IMR-90 (cell line): ENCODE measurements around the gene CRY2. TPM values are rescaled to one million over a fixed set of nuclear protein-coding genes. Genes with fewer than 3 reads are reported as not detected.

Source experiments
- ATAC-seq: fragments of 200-7000 bp; cut with Tn5 transposase; 2 replicates; pipeline ENCODE4 v1.9.1; 2020; ENCODE audit warnings: low read depth, mild to moderate bottlenecking, moderate library complexity
- BruUV-seq: library from RNA; stranded (reverse); fragments of 400-500 nt; replicated peaks from 2 replicates; lab custom pipeline; 2021; lab: Mats Ljungman, UMichigan
- CTCF ChIA-PET: fragments of 300-600 bp; formaldehyde crosslinking; extraction: SDS; loops from one replicate; lab custom pipeline; 2021; ENCODE audit warnings: antibody characterized with exemption; lab: Yijun Ruan, JAX
- POLR2A ChIA-PET: fragments of 300-600 bp; sonication (Branson Sonifier 250); formaldehyde crosslinking; loops from one replicate; lab custom pipeline; 2022; ENCODE audit warnings: antibody characterized with exemption; ENCODE audit not compliant: unreplicated experiment; lab: Charles Lee
- DNase-seq: peaks from one replicate; pipeline ENCODE4 v3.0.0; 2013
- H2AFZ ChIP-seq: replicated peaks from 2 replicates; pipeline ENCODE3; 2013; ENCODE audit warnings: low read length, mild to moderate bottlenecking; ENCODE audit not compliant: poor library complexity
- H2AK5ac ChIP-seq: 2 replicates; pipeline ENCODE4 v1.6.1; 2013; ENCODE audit warnings: low read depth, low read length, inconsistent platforms
- H2AK9ac ChIP-seq: replicated peaks from 2 replicates; pipeline ENCODE3; 2013; ENCODE audit warnings: mild to moderate bottlenecking, low read depth, low read length, moderate library complexity; ENCODE audit not compliant: poor library complexity
- H2BK120ac ChIP-seq: 2 replicates; pipeline ENCODE4 v1.6.1; 2013; ENCODE audit warnings: low read depth, low read length, inconsistent platforms
- H2BK15ac ChIP-seq: 3 replicates; pipeline ENCODE4 v1.6.1; 2013; ENCODE audit warnings: low read depth, low read length, inconsistent platforms
- H2BK20ac ChIP-seq: 2 replicates; pipeline ENCODE4 v1.6.1; 2013; ENCODE audit warnings: low read depth, mild to moderate bottlenecking, inconsistent platforms, low read length, moderate library complexity
- H2BK5ac ChIP-seq: 2 replicates; pipeline ENCODE4 v1.6.1; 2013; ENCODE audit warnings: mild to moderate bottlenecking, low read depth, low read length, inconsistent platforms; ENCODE audit not compliant: poor library complexity, severe bottlenecking
- H3K14ac ChIP-seq: replicated peaks from 2 replicates; pipeline ENCODE4 v1.6.1; 2013; ENCODE audit warnings: low read depth, low read length, inconsistent platforms
- H3K18ac ChIP-seq: 2 replicates; pipeline ENCODE4 v1.6.1; 2013; ENCODE audit warnings: low read depth, low read length, control low read depth
- H3K23ac ChIP-seq: 2 replicates; pipeline ENCODE4 v1.6.1; 2013; ENCODE audit warnings: low read depth, low read length, inconsistent platforms
- H3K27ac ChIP-seq: 2 replicates; pipeline ENCODE4 v1.5.1; 2013; ENCODE audit warnings: mild to moderate bottlenecking, control low read depth, low read length; ENCODE audit not compliant: insufficient read depth
- H3K27me3 ChIP-seq: 2 replicates; pipeline ENCODE4 v1.6.1; 2013; ENCODE audit warnings: low read length; ENCODE audit not compliant: control insufficient read depth, insufficient read depth
- H3K36me3 ChIP-seq: 2 replicates; pipeline ENCODE4 v1.6.1; 2013; ENCODE audit warnings: low read length, mixed read lengths; ENCODE audit not compliant: control insufficient read depth, insufficient read depth
- H3K4ac ChIP-seq: 2 replicates; pipeline ENCODE4 v1.6.1; 2013; ENCODE audit warnings: low read depth, low read length, inconsistent platforms
- H3K4me1 ChIP-seq: 2 replicates; pipeline ENCODE4 v1.6.1; 2013; ENCODE audit warnings: low read length, mixed read lengths; ENCODE audit not compliant: control insufficient read depth, insufficient read depth
- H3K4me2 ChIP-seq: 2 replicates; pipeline ENCODE4 v1.6.1; 2013; ENCODE audit warnings: low read depth, mild to moderate bottlenecking, control low read depth, low read length, moderate library complexity
- H3K4me3 ChIP-seq: 2 replicates; pipeline ENCODE4 v1.5.1; 2013; ENCODE audit warnings: low read depth, mild to moderate bottlenecking, control low read depth, low read length, moderate library complexity; ENCODE audit not compliant: insufficient read depth
- H3K56ac ChIP-seq: 2 replicates; pipeline ENCODE4 v1.6.1; 2013; ENCODE audit warnings: low read length, inconsistent platforms; ENCODE audit not compliant: insufficient read depth; ENCODE audit errors: extremely low read depth
- H3K79me1 ChIP-seq, 2 experiments: 2 replicates each; pipeline ENCODE4 v1.6.1; 2013; ENCODE audit warnings: low read length in 2 of 2, inconsistent platforms in 1 of 2, low read depth in 1 of 2
- H3K9ac ChIP-seq: 2 replicates; pipeline ENCODE4 v1.6.1; 2013; ENCODE audit warnings: low read depth, low read length, control low read depth
- H3K9me1 ChIP-seq: 2 replicates; pipeline ENCODE4 v1.6.1; 2013; ENCODE audit warnings: low read length, inconsistent platforms; ENCODE audit not compliant: insufficient read depth
- H3K9me3 ChIP-seq: 2 replicates; pipeline ENCODE4 v1.6.1; 2013; ENCODE audit warnings: low read length; ENCODE audit not compliant: control insufficient read depth, insufficient read depth
- H4K20me1 ChIP-seq: 2 replicates; pipeline ENCODE4 v1.6.1; 2013; ENCODE audit warnings: low read length, inconsistent platforms; ENCODE audit not compliant: insufficient read depth
- H4K5ac ChIP-seq: 2 replicates; pipeline ENCODE4 v1.6.1; 2013; ENCODE audit warnings: mild to moderate bottlenecking, low read depth, low read length, control low read depth
- H4K8ac ChIP-seq, 2 experiments: 2 replicates each; pipeline ENCODE4 v1.6.1; 2013; ENCODE audit warnings: low read depth in 2 of 2, low read length in 2 of 2, control low read depth in 1 of 2, inconsistent platforms in 1 of 2
- H4K91ac ChIP-seq: 2 replicates; pipeline ENCODE4 v1.6.1; 2013; ENCODE audit warnings: low read depth, low read length, inconsistent platforms; ENCODE audit not compliant: insufficient read depth
- CEBPB ChIP-seq: IDR thresholded peaks from 2 replicates; pipeline ENCODE4 v1.6.1; 2012; ENCODE audit warnings: low read depth, low read length, improper control_type of control experiment
- MAFK ChIP-seq: IDR thresholded peaks from 2 replicates; pipeline ENCODE4 v1.6.1; 2012; ENCODE audit warnings: low read depth, low read length, improper control_type of control experiment
- MAZ ChIP-seq: IDR thresholded peaks from 2 replicates; pipeline ENCODE4 v1.6.1; 2012; ENCODE audit warnings: low read depth, mild to moderate bottlenecking, low read length, improper control_type of control experiment, moderate library complexity, borderline replicate concordance
- MXI1 ChIP-seq: IDR thresholded peaks from 2 replicates; pipeline ENCODE4 v1.6.1; 2012; ENCODE audit warnings: low read depth, mild to moderate bottlenecking, low read length, moderate library complexity, borderline replicate concordance
- NFE2L2 ChIP-seq: fragments of 150-350 bp; IDR thresholded peaks from 2 replicates; pipeline ENCODE4 v1.6.1; 2016; ENCODE audit warnings: low read depth, mild to moderate bottlenecking, low read length
- POLR2A ChIP-seq: IDR thresholded peaks from 2 replicates; pipeline ENCODE4 v1.6.1; 2012; ENCODE audit warnings: mild to moderate bottlenecking, low read depth, low read length
- RAD21 ChIP-seq: IDR thresholded peaks from 2 replicates; pipeline ENCODE4 v1.6.1; 2012; ENCODE audit warnings: low read length, improper control_type of control experiment
- RCOR1 ChIP-seq: IDR thresholded peaks from 2 replicates; pipeline ENCODE4 v1.6.1; 2012; ENCODE audit warnings: mild to moderate bottlenecking, low read length, improper control_type of control experiment; ENCODE audit not compliant: insufficient replicate concordance
- WGBS, 2 experiments: methylation state at CpG; one replicate each; pipeline versions ENCODE4 v1.1.5 to v1.1.7; 2013; ENCODE audit warnings: missing lambda C conversion rate in 2 of 2; ENCODE audit not compliant: insufficient read length in 1 of 2; ENCODE audit errors: extremely low coverage in 2 of 2; 5-methylcytosine and 5-hydroxymethylcytosine counted together
- dilution Hi-C: fragments of 300-500 bp; cut with HindIII; formaldehyde crosslinking; loops from one replicate; pipeline ENCODE4 v1.14.3; 2018; ENCODE audit warnings: low sequenced_read_pairs; ENCODE audit not compliant: unreplicated experiment
- in situ Hi-C: fragments of 300-500 bp; cut with MboI; formaldehyde crosslinking; loops from 3 replicates; pipeline ENCODE4 v1.14.3; 2019; ENCODE audit warnings: low sequenced_read_pairs, inconsistent platforms, mixed read lengths
- intact Hi-C: fragments of 100-400 bp; cut with micrococcal nuclease; formaldehyde crosslinking; loops from 2 replicates; pipeline ENCODE4 v1.10.0; 2022
- polyA plus RNA-seq, 3 experiments: library from polyadenylated mRNA; depleted of rRNA; stranded (reverse); fragments of >200 nt; gene quantifications; 2 replicates each; pipeline ENCODE4 v1.2.3, GENCODE V29; 2012; ENCODE audit warnings: low replicate concordance in 1 of 3
- total RNA-seq: library from RNA; depleted of rRNA; stranded (reverse); fragments of >200 nt; gene quantifications from 2 replicates; pipeline ENCODE4 v1.2.3, GENCODE V29; 2012

Gene CRY2
- total and polyA plus RNA-seq, 2 of the 4 experiments (the other 2 are of a cell fraction) = 12.2 to 13.1 TPM

GRCh38 chr11:45869551-45869950 is 22.3 kb downstream of the CRY2 start:
- 97% methylated on average over 6 of the region's 12 CpGs; no CpG with 5 or more reads in 1 of the 2 experiments for WGBS, 2 experiments
- dilution Hi-C loops (no loop called here), intact Hi-C loops (no loop called here)

More at GRCh38 chr11:45869551-45869950, 22.3 kb downstream of the CRY2 start:
- no peak overlapping the region for H2AK5ac ChIP-seq
- no peak for ATAC-seq
- H3K9ac ChIP-seq = no peak overlapping the region
- peaks cover 51% of the 10 kb centered on the region for H3K36me3 ChIP-seq
- H2BK20ac ChIP-seq = no peak overlapping the region
- no peak overlapping the region for H2AFZ ChIP-seq
- in situ Hi-C loops = no loop called here
- POLR2A ChIA-PET = no interaction called here
- no peak overlapping the region for H3K23ac ChIP-seq
- no peak overlapping the region for H3K56ac ChIP-seq
- H2BK120ac ChIP-seq = no peak overlapping the region
- H2BK5ac ChIP-seq = no peak overlapping the region
- CTCF ChIA-PET = no interaction called here
- no peaks in the 10 kb centered on the region for H3K27me3 ChIP-seq
- H3K4ac ChIP-seq = no peak overlapping the region
- H3K4me2 ChIP-seq = no peak overlapping the region
- no peak overlapping the region for H2AK9ac ChIP-seq
- H3K9me3 ChIP-seq = no peaks in the 10 kb centered on the region
- H3K4me3 ChIP-seq = no peak overlapping the region
- no peak overlapping the region for H4K8ac ChIP-seq
- no peak for DNase-seq
- TF ChIP-seq MAZ (no peak), CEBPB (no peak), RAD21 (no peak), RCOR1 (no peak), MXI1 (no peak), NFE2L2 (no peak), MAFK (no peak), POLR2A (no peak)
- H4K5ac ChIP-seq = no peak overlapping the region
- peaks cover 11% of the 10 kb centered on the region for H4K20me1 ChIP-seq
- H3K9me1 ChIP-seq = peaks cover 14% of the 10 kb centered on the region
- H3K18ac ChIP-seq = no peak overlapping the region
- H3K14ac ChIP-seq = no peak overlapping the region
- H3K4me1 ChIP-seq = peaks cover 15% of the 10 kb centered on the region
- H3K79me1 ChIP-seq = peaks cover 0 to 8% of the 10 kb centered on the region in 2 experiments; a peak in 3 of 4 replicates
- no TSS peak for BruUV-seq
- no peak overlapping the region for H4K91ac ChIP-seq
- no peak overlapping the region for H3K27ac ChIP-seq
- no peak overlapping the region for H2BK15ac ChIP-seq
